Peyer's patch (tissue), 4 donors: ENCODE results near the gene COX6A2. TPM values are rescaled to one million over a fixed set of nuclear protein-coding genes. Genes with fewer than 3 reads are reported as not detected.
"Not testable (repeated sequence)": the region's sequence is repeated elsewhere in the genome, so short reads cannot be mapped to it uniquely, and the experiment has no call there.

Source experiments
- DNase-seq, 3 donors: peaks; one replicate each; pipeline ENCODE4 v3.0.0-alpha.2; 2017 to 2019
- H3K27ac ChIP-seq, 4 donors: fragments of 200-600 bp; sonication (generic); one replicate each; pipeline ENCODE4 v1.5.1; 2016 to 2019
- H3K27me3 ChIP-seq, 2 donors: fragments of 200-600 bp; sonication (generic); one replicate each; pipeline ENCODE4 v1.5.1; 2019
- H3K36me3 ChIP-seq, 3 donors: fragments of 200-600 bp; sonication (generic); one replicate each; pipeline ENCODE4 v1.5.1; 2016 to 2019
- H3K4me1 ChIP-seq, 4 donors: fragments of 200-600 bp; sonication (generic); one replicate each; pipeline ENCODE4 v1.5.1; 2016 to 2019
- H3K4me3 ChIP-seq, 4 donors: fragments of 200-600 bp; sonication (generic); 1 replicate in 3 of 4; 2 replicates in 1 of 4; pipeline ENCODE4 v1.5.1; 2016 to 2019; ENCODE audit warnings: mild to moderate bottlenecking in 1 of 4
- H3K9me3 ChIP-seq, 4 donors: fragments of 200-600 bp; sonication (generic); one replicate each; pipeline ENCODE4 v1.5.1; 2016 to 2019; ENCODE audit warnings: mild to moderate bottlenecking in 1 of 4
- POLR2A ChIP-seq, 2 donors: fragments of 450-650 bp; IDR thresholded peaks; one replicate each; pipeline ENCODE4 v1.5.1; 2017; ENCODE audit warnings: antibody characterized with exemption in 2 of 2, mild to moderate bottlenecking in 2 of 2, moderate library complexity in 2 of 2
- total RNA-seq, 4 donors: library from RNA; depleted of rRNA; stranded (reverse); fragments of >200 nt; gene quantifications; one replicate each; pipeline ENCODE4 v1.1.0, GENCODE V29; 2016
- TF ChIP-seq, protein P1 (sequence below), 6 experiments: fragments of 450-650 bp in 4 of 6; fragments of 200-600 bp in 2 of 6; sonication (generic) in 1 of 6; IDR thresholded peaks; one replicate each; pipeline ENCODE4 v1.5.1; 2017 to 2019; ENCODE audit warnings: antibody characterized with exemption in 6 of 6, mild to moderate bottlenecking in 3 of 6, moderate library complexity in 1 of 6

Gene COX6A2
- total RNA-seq, 4 donors from 2014 or later, result not detected

DNA sequence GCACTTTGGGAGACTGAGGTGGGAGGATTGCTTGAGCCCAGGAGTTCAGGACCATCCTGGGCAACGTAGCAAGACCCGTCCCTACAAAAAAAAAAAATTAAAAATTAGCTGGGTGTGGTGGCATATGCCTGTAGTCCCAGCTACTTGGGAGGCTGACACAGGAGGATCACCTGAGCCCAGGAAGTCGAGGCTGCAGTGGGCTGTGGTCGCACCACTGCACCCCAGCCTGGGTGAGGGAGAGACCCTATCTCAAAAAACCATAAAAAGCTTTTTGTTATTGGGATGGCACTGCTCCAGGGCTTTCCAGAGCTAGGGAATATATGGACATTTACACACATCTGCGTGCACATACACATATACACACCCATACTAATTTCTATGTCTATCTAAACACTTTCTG, 23.0 kb upstream of the COX6A2 start:
- peak in 1 of 3 donors; percentile 7 for DNase-seq
- TF ChIP-seq, protein P1, sequence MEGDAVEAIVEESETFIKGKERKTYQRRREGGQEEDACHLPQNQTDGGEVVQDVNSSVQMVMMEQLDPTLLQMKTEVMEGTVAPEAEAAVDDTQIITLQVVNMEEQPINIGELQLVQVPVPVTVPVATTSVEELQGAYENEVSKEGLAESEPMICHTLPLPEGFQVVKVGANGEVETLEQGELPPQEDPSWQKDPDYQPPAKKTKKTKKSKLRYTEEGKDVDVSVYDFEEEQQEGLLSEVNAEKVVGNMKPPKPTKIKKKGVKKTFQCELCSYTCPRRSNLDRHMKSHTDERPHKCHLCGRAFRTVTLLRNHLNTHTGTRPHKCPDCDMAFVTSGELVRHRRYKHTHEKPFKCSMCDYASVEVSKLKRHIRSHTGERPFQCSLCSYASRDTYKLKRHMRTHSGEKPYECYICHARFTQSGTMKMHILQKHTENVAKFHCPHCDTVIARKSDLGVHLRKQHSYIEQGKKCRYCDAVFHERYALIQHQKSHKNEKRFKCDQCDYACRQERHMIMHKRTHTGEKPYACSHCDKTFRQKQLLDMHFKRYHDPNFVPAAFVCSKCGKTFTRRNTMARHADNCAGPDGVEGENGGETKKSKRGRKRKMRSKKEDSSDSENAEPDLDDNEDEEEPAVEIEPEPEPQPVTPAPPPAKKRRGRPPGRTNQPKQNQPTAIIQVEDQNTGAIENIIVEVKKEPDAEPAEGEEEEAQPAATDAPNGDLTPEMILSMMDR (IDR thresholded peaks at IDR 0.05), result no peak
- no peak for TF ChIP-seq POLR2A (IDR thresholded peaks at IDR 0.05)
- Histone ChIP-seq H3K9me3 (no peaks in the 10 kb centered on the region), H3K27me3 (no peaks in the 10 kb centered on the region), H3K4me1 (peaks cover 3 to 47% (median 7%) of the 10 kb centered on the region in 4 donors), H3K4me3 (no peak overlapping the region), H3K36me3 (no peaks in the 10 kb centered on the region), H3K27ac (no peak overlapping the region)

DNA sequence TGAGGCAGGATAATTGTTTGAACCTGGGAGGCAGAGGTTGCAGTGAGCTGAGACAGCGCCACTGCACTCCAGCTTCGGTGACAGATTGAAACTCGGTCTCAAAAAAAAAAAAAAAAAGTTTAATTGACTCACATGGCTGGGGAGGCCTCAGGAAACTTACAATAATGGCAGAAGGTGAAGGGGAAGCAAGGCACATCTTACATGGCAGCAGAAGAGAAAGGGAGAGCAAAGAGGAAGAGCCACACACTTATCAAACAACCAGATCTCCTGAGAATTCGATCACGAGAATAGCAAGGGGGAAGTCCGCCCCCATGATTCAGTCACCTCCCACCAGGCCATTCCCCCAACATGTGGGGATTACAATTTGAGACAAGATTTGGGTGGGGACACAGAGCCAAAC, 17.8 kb upstream of the COX6A2 start:
- H3K9me3 ChIP-seq, H3K36me3 ChIP-seq, H3K27me3 ChIP-seq, H3K27ac ChIP-seq, H3K4me3 ChIP-seq, H3K4me1 ChIP-seq: not testable (repeated sequence)
- DNase-seq, result peak in 1 of 3 donors; percentile 5

DNA sequence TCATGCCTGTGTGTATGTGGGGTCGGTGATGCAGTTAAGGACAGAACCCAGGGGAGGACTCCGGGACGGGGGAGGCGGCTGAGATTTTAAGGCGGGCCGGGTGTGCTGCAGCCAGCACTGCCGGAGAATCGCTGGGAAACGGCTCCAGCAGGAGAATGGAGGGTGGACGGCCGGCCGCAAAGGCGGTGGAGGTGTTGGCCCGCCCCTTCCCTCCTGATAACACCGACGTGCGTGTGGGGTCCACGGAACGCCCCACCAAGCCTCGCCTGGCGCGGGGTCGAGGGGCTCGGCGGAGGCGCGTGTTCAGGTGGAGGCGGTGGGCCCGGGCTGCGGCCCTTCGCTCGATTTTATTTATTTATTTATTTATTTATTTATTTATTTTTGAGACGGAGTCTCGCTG, 13.8 kb upstream of the COX6A2 start:
- Histone ChIP-seq H3K9me3 (no peaks in the 10 kb centered on the region), H3K4me3 (peak overlapping the region; percentile 60 to 79 (median 70)), H3K4me1 (peaks cover 0 to 8% (median 4%) of the 10 kb centered on the region in 4 donors), H3K36me3 (no peaks in the 10 kb centered on the region), H3K27ac (peak overlapping the region in 1 of 4 donors; percentile 77), H3K27me3 (no peaks in the 10 kb centered on the region)
- TF ChIP-seq POLR2A (IDR thresholded peaks at IDR 0.05), result no peak
- TF ChIP-seq, protein P1 (IDR thresholded peaks at IDR 0.05), result no peak
- DNase-seq, result peak in 1 of 3 donors; percentile 46

DNA sequence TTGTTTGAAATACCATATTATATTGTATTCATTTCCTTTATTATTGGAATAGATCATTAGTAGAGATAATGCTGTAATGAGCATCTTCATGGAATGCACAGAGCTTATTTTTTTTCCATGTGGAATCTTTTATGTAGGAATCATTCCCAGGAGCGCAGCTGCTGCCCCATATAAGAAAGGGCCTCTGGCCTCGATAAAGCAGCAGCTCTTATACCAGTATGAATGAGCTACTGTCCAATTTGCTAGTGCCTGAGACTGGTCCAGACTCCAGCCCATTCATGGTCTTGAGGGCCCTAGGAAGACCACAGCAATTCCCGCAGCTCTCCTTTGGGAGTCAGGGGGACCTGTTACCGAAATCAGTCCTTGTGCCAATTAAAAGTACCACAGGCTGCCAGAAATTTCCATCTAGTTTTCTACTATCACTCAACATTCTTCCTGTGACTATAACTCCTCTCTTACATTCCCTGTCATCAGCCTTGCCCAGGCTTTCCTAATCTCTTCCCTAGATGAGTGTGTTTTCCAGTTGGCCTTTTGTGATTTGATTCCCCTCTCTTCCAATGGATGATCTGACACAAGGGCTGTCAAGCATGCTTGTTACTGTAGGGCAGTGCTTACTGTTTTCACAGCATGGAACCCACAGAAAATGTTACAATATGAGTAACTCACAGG, 12.5 kb upstream of the COX6A2 start:
- no peaks in the 10 kb centered on the region for H3K27me3 ChIP-seq
- peak in 1 of 3 donors; percentile 8 for DNase-seq
- TF ChIP-seq POLR2A (IDR thresholded peaks at IDR 0.05), result no peak
- TF ChIP-seq, protein P1 (IDR thresholded peaks at IDR 0.05), result no peak
- no peaks in the 10 kb centered on the region for H3K36me3 ChIP-seq
- no peak overlapping the region for H3K4me3 ChIP-seq
- no peak overlapping the region for H3K27ac ChIP-seq
- peaks cover 0 to 8% (median 4%) of the 10 kb centered on the region in 4 donors for H3K4me1 ChIP-seq
- H3K9me3 ChIP-seq, result no peaks in the 10 kb centered on the region

DNA sequence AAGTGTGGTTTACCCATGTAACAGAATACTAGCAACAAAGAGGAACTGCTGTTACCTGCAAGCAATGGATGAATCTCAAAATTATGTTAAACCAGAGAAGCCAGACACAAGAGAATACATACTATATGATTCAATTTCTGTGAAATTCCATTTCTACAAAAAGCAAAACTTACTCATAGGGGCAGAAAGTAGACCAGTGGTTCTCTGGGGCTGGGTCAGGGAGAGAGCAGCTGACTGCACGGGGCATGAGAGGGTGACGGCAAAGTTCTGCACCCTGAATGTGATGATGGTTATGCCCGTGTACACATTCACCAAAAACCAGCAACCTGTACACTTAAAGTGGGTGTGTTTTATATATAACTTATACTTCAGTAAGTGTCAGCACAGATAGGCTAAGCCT, 11.4 kb upstream of the COX6A2 start:
- H3K36me3 ChIP-seq, result no peaks in the 10 kb centered on the region
- H3K4me1 ChIP-seq, result peaks cover 0 to 8% (median 4%) of the 10 kb centered on the region in 4 donors
- TF ChIP-seq POLR2A (IDR thresholded peaks at IDR 0.05), result no peak
- TF ChIP-seq, protein P1 (IDR thresholded peaks at IDR 0.05), result no peak
- no peak for DNase-seq
- H3K9me3 ChIP-seq, result no peaks in the 10 kb centered on the region
- no peaks in the 10 kb centered on the region for H3K27me3 ChIP-seq
- no peak overlapping the region for H3K4me3 ChIP-seq
- no peak overlapping the region for H3K27ac ChIP-seq

DNA sequence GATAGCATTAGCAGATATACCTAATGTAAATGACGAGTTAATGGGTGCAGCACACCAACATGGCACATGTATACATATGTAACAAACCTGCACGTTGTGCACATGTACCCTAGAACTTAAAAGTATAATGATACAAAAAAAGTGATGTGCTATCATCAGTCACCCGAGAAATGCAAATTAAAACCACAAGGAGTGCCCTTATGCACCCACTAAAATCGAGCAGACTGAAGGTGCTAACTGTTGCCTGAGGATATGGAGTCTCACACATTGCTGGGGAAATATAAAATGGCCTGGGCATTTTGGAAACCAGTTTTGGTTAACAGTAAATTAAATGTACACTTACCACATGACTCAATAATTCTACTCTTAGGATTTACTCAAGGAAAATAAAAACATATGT, 10.9 kb upstream of the COX6A2 start:
- H3K4me1 ChIP-seq, H3K27me3 ChIP-seq, H3K4me3 ChIP-seq, H3K9me3 ChIP-seq, H3K36me3 ChIP-seq, H3K27ac ChIP-seq, DNase-seq: not testable (repeated sequence)

DNA sequence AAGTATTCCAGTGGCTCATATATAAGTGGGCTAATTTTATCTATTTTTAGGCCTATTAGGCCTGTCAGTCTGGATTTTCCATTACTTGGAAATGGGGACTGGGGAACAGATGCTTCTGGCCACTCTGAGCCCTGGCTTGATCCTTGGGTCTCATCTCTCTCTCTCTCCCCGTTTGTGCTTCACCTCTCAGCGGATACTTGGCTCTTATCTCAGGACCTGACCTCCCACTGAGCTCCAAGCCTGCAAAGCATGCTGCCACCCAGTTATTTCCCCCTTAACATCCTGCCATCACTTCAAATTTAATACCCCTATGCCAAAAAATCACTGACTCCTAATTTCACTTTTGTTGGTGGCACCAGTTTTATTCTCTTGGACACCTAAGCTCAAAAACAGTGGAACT, 10.3 kb upstream of the COX6A2 start:
- Histone ChIP-seq H3K27ac (no peak overlapping the region), H3K4me3 (no peak overlapping the region), H3K36me3 (no peaks in the 10 kb centered on the region), H3K9me3 (no peaks in the 10 kb centered on the region), H3K27me3 (no peaks in the 10 kb centered on the region), H3K4me1 (peaks cover 0 to 8% (median 4%) of the 10 kb centered on the region in 4 donors)
- DNase-seq, result no peak
- TF ChIP-seq, protein P1 (IDR thresholded peaks at IDR 0.05), result no peak
- TF ChIP-seq POLR2A (IDR thresholded peaks at IDR 0.05), result no peak
